Gastrocnemius medialis (tissue), 4 donors: ENCODE data around the gene HSFX3.

ENCODE experiments used
- CTCF ChIP-seq, 5 experiments: fragments of 450-650 bp in 3 of 5; fragments of 200-600 bp in 2 of 5; sonication (generic) in 2 of 5; IDR thresholded peaks in 4 of 5; conservative IDR thresholded peaks in 1 of 5; 1 replicate in 4 of 5; 2 replicates in 1 of 5; pipeline ENCODE4 v1.5.1; 2016 to 2019; ENCODE audit warnings: antibody characterized with exemption in 5 of 5, mild to moderate bottlenecking in 3 of 5, moderate library complexity in 3 of 5
- POLR2A ChIP-seq, 2 donors: fragments of 450-650 bp; IDR thresholded peaks; one replicate each; pipeline ENCODE4 v1.6.1; 2017; ENCODE audit warnings: antibody characterized with exemption in 2 of 2, mild to moderate bottlenecking in 2 of 2, moderate library complexity in 2 of 2

GRCh38 chrX:149522916-149523315, 26.8 kb downstream of the HSFX3 start:
- TF ChIP-seq CTCF (IDR thresholded peaks at IDR 0.05 in 4 of 5, conservative IDR thresholded peaks at IDR 0.05 in 1 of 5) (no peak), POLR2A (IDR thresholded peaks at IDR 0.05) (no peak)
